HEK293T (cell line): ENCODE results near the gene ARNT2.

Source experiments
- CTCF ChIA-PET: fragments of 350-600 bp; formaldehyde crosslinking; extraction: SDS; loops from one replicate; lab custom pipeline; 2021; ENCODE audit warnings: antibody characterized with exemption, inconsistent platforms; lab: Yijun Ruan, JAX
- POLR2A ChIA-PET: fragments of 350-600 bp; formaldehyde crosslinking; extraction: SDS; loops from one replicate; lab custom pipeline; 2020; ENCODE audit warnings: antibody characterized with exemption, inconsistent platforms; lab: Yijun Ruan, JAX
- DNase-seq: peaks from one replicate; pipeline ENCODE4 v3.0.0; 2012; ENCODE audit warnings: mixed read lengths; ENCODE audit errors: extremely low spot score
- ARNT ChIP-seq: fragments of 450-650 bp; IDR thresholded peaks from 2 replicates; pipeline ENCODE4 v1.6.1; 2017; ENCODE audit warnings: mild to moderate bottlenecking
- BHLHE40 ChIP-seq: fragments of 450-650 bp; IDR thresholded peaks from 2 replicates; pipeline ENCODE4 v1.6.1; 2016; ENCODE audit warnings: mild to moderate bottlenecking, moderate library complexity, borderline replicate concordance
- CTBP1 ChIP-seq: fragments of 450-650 bp; IDR thresholded peaks from 2 replicates; pipeline ENCODE4 v1.6.1; 2016; ENCODE audit warnings: borderline replicate concordance
- ELF4 ChIP-seq: fragments of 450-650 bp; IDR thresholded peaks from 2 replicates; pipeline ENCODE4 v1.6.1; 2017; ENCODE audit warnings: antibody characterized with exemption
- FOXA1 ChIP-seq: fragments of 450-650 bp; IDR thresholded peaks from 2 replicates; pipeline ENCODE4 v1.6.1; 2016; ENCODE audit warnings: mild to moderate bottlenecking
- FOXK2 ChIP-seq: fragments of 450-650 bp; IDR thresholded peaks from 2 replicates; pipeline ENCODE4 v1.6.1; 2016; ENCODE audit warnings: mild to moderate bottlenecking
- FOXM1 ChIP-seq: fragments of 450-650 bp; IDR thresholded peaks from 2 replicates; pipeline ENCODE4 v1.6.1; 2017; ENCODE audit warnings: mild to moderate bottlenecking, borderline replicate concordance
- HDGF ChIP-seq: fragments of 450-650 bp; IDR thresholded peaks from 2 replicates; pipeline ENCODE4 v1.6.1; 2017; ENCODE audit warnings: antibody characterized with exemption, borderline replicate concordance
- L3MBTL2 ChIP-seq: fragments of 450-650 bp; conservative IDR thresholded peaks from 2 replicates; pipeline ENCODE4 v1.6.1; 2016; ENCODE audit warnings: mild to moderate bottlenecking
- LEF1 ChIP-seq: fragments of 450-650 bp; IDR thresholded peaks from 2 replicates; pipeline ENCODE4 v1.6.1; 2017; ENCODE audit warnings: mild to moderate bottlenecking, borderline replicate concordance
- NFRKB ChIP-seq: fragments of 450-650 bp; IDR thresholded peaks from 2 replicates; pipeline ENCODE4 v1.6.1; 2016; ENCODE audit warnings: mild to moderate bottlenecking, moderate library complexity
- SP1 ChIP-seq: fragments of 450-650 bp; IDR thresholded peaks from 2 replicates; pipeline ENCODE4 v1.6.1; 2017
- SUZ12 ChIP-seq: fragments of 450-650 bp; IDR thresholded peaks from 2 replicates; pipeline ENCODE4 v1.6.1; 2016; ENCODE audit warnings: mild to moderate bottlenecking
- TARDBP ChIP-seq: fragments of 450-650 bp; IDR thresholded peaks from 2 replicates; pipeline ENCODE4 v1.6.1; 2016
- ZNF384 ChIP-seq: fragments of 450-650 bp; IDR thresholded peaks from 2 replicates; pipeline ENCODE4 v1.6.1; 2016
- TF ChIP-seq, protein P1 (sequence below): fragments of 450-650 bp; IDR thresholded peaks from 2 replicates; pipeline ENCODE4 v1.6.1; 2016

ARNT2 gene

DNA sequence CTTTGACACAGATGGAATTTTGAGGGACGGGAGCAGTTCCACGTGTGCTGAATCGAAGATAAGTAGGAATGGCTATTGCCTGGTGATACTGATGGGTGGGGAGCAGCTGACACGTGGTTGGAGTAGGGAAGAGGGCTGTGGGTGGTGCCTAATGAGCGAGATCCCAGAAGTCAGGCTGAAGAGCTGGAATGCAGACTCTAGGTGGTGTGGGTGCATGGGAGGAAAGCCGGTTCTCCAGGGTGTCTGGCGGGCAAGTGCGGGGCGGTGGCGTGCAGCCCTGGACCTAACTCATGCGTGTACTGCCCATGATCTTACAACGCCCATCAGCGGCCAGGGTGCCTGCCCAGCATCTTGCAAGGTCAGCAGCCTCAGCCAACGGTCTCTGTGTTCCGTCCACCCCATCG is 63.1 kb downstream of the ARNT2 start:
- CTCF ChIA-PET = no interaction called here
- TF ChIP-seq HDGF = no peak
- DNase-seq = no peak
- POLR2A ChIA-PET = no interaction called here

DNA sequence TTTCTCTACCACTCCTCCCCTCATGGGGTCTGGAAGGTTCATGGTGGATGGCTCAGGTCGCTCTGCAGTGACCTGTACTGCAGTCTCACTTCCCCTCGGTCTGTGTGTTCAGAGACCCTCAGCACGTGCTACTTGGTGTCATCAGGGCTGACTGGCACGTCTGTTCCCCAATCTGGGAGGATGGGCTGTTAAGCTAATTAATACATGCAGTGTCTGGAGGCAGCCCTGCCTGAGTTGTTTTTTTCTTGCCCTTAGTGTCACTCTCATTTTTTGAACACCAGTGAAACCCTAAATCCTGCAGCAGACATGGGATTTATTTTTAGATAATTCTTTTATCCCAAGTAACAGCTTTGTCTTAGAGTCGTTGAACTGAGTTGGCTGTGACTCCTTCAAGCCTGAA is 64.6 kb downstream of the ARNT2 start:
- POLR2A ChIA-PET = no interaction called here
- DNase-seq = no peak
- TF ChIP-seq SP1 = no peak
- TF ChIP-seq, protein P1, sequence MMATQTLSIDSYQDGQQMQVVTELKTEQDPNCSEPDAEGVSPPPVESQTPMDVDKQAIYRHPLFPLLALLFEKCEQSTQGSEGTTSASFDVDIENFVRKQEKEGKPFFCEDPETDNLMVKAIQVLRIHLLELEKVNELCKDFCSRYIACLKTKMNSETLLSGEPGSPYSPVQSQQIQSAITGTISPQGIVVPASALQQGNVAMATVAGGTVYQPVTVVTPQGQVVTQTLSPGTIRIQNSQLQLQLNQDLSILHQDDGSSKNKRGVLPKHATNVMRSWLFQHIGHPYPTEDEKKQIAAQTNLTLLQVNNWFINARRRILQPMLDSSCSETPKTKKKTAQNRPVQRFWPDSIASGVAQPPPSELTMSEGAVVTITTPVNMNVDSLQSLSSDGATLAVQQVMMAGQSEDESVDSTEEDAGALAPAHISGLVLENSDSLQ = no peak
- TF ChIP-seq SUZ12 = no peak
- TF ChIP-seq ZNF384 = no peak
- TF ChIP-seq HDGF = no peak
- TF ChIP-seq BHLHE40 = no peak
- no peak for TF ChIP-seq FOXA1
- no peak for TF ChIP-seq L3MBTL2
- no peak for TF ChIP-seq CTBP1
- TF ChIP-seq TARDBP = no peak
- no peak for TF ChIP-seq FOXM1
- TF ChIP-seq LEF1 = no peak
- no peak for TF ChIP-seq NFRKB
- no peak for TF ChIP-seq ARNT
- TF ChIP-seq FOXK2 = no peak
- no peak for TF ChIP-seq ELF4
- CTCF ChIA-PET = no interaction called here

DNA sequence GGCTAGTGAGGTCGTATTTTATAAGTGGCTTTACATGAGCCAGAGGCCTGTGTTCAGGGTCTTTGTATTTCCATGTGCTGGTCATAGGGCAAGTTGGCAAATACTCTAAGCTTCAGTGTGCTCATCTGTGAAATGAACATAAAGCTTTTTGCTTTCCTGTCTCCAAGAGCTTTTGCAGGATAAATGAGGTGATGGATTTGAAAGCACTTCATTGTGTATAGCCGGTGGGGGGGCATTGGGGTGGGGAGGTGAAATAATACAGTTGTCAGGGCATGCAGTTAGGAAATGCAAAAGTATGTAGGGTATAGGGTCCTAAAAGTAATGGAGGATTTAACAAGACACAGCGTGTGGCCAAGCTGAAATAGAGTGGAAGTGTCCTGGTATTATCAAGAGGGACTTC is 67.7 kb downstream of the ARNT2 start:
- POLR2A ChIA-PET = no interaction called here
- CTCF ChIA-PET = interaction anchor here (0.6 to 1.3 kb wide), 3 partner anchors 16 to 327 kb away, joined by 3 to 4 read pairs (median 3); partner anchors contain the start of gene CEMIP
- no peak for DNase-seq
- TF ChIP-seq, protein P1 = no peak
- TF ChIP-seq SP1 (no peak), FOXM1 (no peak), ELF4 (no peak), CTBP1 (no peak), ZNF384 (no peak), SUZ12 (no peak), NFRKB (no peak), FOXK2 (no peak), TARDBP (no peak), LEF1 (no peak), BHLHE40 (no peak), FOXA1 (no peak), HDGF (no peak)

DNA sequence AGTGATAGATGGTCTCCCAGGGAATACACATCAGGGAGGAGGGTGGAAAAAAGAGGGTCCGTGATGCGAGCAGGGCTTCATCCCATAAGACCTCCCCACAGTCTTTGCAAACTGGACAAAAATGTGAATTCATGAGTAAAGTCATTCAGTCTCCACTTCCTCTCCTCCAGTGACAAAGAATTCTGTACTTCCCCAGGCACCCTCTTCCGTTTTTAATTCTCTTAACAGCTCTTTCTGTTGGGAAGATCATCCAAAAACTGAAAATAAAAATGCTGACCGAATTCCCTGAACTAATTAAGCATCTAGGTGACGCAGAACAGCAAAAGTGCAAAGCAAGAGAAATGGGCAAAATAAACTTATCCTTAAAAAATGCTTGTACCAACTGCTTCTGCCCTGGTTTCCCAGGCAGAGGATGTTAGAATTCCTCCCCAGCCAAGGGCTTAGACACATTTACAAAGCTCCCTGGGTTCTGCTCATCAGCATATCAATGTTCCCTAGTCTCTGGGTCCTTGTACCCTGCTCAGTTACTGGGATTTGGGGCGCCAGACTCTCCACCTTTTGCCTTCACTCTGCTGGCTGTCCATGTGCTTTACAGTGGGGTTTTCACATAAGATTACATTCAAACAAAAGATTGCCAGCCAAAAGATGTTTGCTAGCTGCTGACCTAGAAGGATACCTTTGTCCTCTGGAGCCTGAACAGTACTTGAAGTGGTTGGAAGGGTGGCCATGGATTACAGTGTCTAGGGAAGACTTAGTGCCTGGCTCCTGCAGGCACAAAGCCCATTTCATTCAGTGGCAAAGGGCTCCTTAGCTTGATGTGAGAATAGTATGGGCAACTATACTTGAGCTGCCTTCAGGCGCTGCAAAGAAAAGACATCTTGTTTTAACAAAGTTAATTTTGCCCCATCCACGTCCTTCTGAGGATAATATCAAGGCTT is 69.4 kb downstream of the ARNT2 start:
- POLR2A ChIA-PET = no interaction called here
- TF ChIP-seq CTBP1 (no peak), TARDBP (no peak), FOXM1 (no peak), SUZ12 (no peak), HDGF (no peak), BHLHE40 (no peak), LEF1 (no peak), ELF4 (no peak), ARNT (no peak), NFRKB (no peak), SP1 (no peak), FOXK2 (no peak), ZNF384 (no peak), FOXA1 (no peak), L3MBTL2 (no peak)
- TF ChIP-seq, protein P1 = no peak
- no peak for DNase-seq
- CTCF ChIA-PET = no interaction called here

DNA sequence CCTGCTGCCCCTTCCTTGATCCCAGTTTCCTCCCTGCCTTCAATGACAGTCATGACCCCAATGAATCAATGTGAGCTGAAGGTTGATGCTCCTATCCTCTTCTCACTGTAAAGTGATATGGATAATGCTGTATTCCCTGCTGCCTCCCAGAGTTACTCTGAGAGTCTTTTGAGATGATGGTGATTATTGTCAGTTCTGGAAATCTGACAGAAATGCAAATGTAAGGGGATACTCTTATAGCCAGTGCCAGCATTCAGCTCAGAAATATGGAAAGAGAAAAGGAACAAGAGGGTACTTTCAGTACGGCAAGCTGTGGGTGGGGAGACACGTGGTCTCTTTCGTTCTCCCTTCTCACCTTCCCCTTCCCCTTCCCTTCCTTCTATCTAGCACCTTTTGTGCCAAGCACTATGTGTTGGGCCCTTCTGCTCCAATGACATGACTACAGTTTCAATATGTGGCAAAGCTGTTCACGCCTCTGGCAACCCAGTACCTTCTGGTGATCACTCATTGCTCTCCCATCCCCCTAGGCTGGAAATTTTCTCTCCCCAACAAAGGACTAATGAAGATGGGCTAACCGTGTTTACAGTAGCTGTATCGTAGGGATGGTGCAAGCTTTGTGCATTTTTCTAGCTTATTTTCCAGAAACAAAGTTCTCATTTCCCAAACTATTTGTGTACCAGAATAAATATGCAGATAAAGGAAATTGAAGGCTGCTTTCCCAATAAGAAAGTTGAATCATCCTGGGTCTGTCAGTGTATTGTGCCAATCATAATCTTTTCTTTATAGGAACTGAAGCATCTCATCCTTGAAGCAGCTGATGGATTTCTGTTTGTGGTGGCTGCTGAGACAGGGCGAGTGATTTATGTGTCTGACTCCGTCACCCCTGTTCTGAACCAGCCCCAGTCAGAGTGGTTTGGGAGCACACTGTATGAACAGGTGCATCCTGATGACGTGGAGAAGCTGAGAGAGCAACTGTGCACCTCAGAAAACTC is 70.3 kb downstream of the ARNT2 start:
- DNase-seq = no peak
- ChIA-PET CTCF (interaction anchor here (1.3 kb wide), 1 partner anchor 791 kb away, joined by 3 read pairs; no protein-coding TSS in a partner anchor), POLR2A (no interaction called here)
- TF ChIP-seq, protein P1 = no peak
- TF ChIP-seq CTBP1 (no peak), HDGF (no peak), SUZ12 (no peak), LEF1 (no peak), BHLHE40 (no peak)
